K562 (cell line): ENCODE data around the gene DLGAP3.

ENCODE experiments used
- CEBPB ChIP-seq: fragments of 450-650 bp; IDR thresholded peaks from 2 replicates; pipeline ENCODE4 v1.6.1; 2016; ENCODE audit warnings: missing genetic modification characterization, missing compliant biosample characterization
- JUN ChIP-seq, 2 experiments: sonication (generic) in 1 of 2; formaldehyde crosslinking in 1 of 2; IDR thresholded peaks; 2 replicates each; pipeline versions ENCODE4 v1.6.1 to v1.8.0; 2012 to 2022; ENCODE audit warnings: borderline replicate concordance in 2 of 2, mild to moderate bottlenecking in 2 of 2, improper control_type of control experiment in 1 of 2, low read depth in 1 of 2, low read length in 1 of 2, missing genetic modification reagents in 1 of 2
- NUFIP1 ChIP-seq: fragments of 450-650 bp; IDR thresholded peaks from 2 replicates; pipeline ENCODE4 v1.6.1; 2018; ENCODE audit not compliant: partially characterized antibody
- POLR2AphosphoS2 ChIP-seq: IDR thresholded peaks from 2 replicates; pipeline ENCODE4 v1.6.1; 2012; ENCODE audit warnings: low read length, improper control_type of control experiment
- RAD21 ChIP-seq, 2 experiments: fragments of 250-450 bp in 1 of 2; fragments of 450-650 bp in 1 of 2; sonication (Bioruptor Pico) in 1 of 2; formaldehyde crosslinking in 1 of 2; IDR thresholded peaks in 1 of 2; conservative IDR thresholded peaks in 1 of 2; 2 replicates each; pipeline versions ENCODE4 v1.4.0 to v1.8.0; 2020 to 2022; ENCODE audit warnings: mild to moderate bottlenecking in 2 of 2, moderate library complexity in 1 of 2
- RFX5 ChIP-seq: IDR thresholded peaks from 2 replicates; pipeline ENCODE4 v1.6.1; 2011; ENCODE audit warnings: low read depth, mild to moderate bottlenecking, improper control_type of control experiment, low read length

- TF ChIP-seq NUFIP1 (no peak), CEBPB (tag) (no peak), RFX5 (no peak), POLR2AphosphoS2 (no peak), RAD21 (CRISPR knock-in tag; conservative IDR thresholded peaks at IDR 0.05 in 1 of 2, IDR thresholded peaks at IDR 0.05 in 1 of 2) (no peak), JUN (IDR thresholded peaks at IDR 0.05; ENCODE audit: borderline replicate concordance, low read depth, low read length) (no peak), JUN (CRISPR knock-in tag; IDR thresholded peaks at IDR 0.05; ENCODE audit: borderline replicate concordance) (no peak)
Measured at GRCh38 chr1:34827341-34827941, 102.0 kb downstream of the DLGAP3 start.
